ENCODE data around the gene NBEA.

DNA sequence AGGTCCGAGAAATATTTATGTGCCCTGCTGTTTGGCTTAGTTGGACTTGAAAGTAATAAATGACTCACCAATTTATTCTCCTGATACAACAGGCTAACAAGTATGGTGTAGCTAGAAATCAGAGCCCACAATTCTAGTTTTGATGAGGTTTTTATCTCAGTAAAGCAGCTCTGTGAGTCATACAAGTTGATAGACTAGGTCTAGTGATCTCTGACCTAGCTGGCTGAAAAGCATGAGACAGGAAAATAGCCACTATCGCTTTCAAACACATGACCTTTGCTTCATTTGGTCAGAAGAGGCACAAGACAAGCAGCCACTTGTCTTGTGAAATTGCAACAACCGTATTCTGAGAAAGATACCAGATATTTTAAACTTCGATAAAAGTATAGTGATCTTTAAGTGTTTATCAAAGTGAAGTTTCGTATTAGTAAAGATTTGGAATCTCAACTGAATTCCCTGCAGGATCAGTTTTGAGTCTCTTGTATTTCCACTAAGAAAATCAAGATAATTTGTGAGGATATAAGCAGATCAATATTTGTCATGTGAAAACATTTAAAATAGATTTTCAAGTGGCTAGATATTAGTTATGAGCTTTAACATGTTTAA, 407.7 kb downstream of the NBEA start:
- TF ChIP-seq, protein P1, sequence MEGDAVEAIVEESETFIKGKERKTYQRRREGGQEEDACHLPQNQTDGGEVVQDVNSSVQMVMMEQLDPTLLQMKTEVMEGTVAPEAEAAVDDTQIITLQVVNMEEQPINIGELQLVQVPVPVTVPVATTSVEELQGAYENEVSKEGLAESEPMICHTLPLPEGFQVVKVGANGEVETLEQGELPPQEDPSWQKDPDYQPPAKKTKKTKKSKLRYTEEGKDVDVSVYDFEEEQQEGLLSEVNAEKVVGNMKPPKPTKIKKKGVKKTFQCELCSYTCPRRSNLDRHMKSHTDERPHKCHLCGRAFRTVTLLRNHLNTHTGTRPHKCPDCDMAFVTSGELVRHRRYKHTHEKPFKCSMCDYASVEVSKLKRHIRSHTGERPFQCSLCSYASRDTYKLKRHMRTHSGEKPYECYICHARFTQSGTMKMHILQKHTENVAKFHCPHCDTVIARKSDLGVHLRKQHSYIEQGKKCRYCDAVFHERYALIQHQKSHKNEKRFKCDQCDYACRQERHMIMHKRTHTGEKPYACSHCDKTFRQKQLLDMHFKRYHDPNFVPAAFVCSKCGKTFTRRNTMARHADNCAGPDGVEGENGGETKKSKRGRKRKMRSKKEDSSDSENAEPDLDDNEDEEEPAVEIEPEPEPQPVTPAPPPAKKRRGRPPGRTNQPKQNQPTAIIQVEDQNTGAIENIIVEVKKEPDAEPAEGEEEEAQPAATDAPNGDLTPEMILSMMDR (conservative IDR thresholded peaks at IDR 0.05; ENCODE audit: low read depth in 2 of 2), result no peak
- TF ChIP-seq, protein P2, sequence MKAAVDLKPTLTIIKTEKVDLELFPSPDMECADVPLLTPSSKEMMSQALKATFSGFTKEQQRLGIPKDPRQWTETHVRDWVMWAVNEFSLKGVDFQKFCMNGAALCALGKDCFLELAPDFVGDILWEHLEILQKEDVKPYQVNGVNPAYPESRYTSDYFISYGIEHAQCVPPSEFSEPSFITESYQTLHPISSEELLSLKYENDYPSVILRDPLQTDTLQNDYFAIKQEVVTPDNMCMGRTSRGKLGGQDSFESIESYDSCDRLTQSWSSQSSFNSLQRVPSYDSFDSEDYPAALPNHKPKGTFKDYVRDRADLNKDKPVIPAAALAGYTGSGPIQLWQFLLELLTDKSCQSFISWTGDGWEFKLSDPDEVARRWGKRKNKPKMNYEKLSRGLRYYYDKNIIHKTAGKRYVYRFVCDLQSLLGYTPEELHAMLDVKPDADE (IDR thresholded peaks at IDR 0.05), result no peak
- TF ChIP-seq POLR2AphosphoS5 (IDR thresholded peaks at IDR 0.05; ENCODE audit: low read depth) (no peak), EZH2 (IDR thresholded peaks at IDR 0.05; ENCODE audit: low read depth, unreplicated experiment) (no peak), NANOG (IDR thresholded peaks at IDR 0.05; ENCODE audit: borderline replicate concordance) (no peak), CREB1 (CRISPR knock-in tag; IDR thresholded peaks at IDR 0.05; ENCODE audit: low read depth) (no peak)

Measured in GM23338 (cell line).